Hepatocyte (in vitro differentiated cells): Measurements from ENCODE around the gene EXOC3L4.

Experiments
- EZH2 ChIP-seq: fragments of 200-600 bp; sonication (generic); IDR thresholded peaks from 2 replicates; pipeline ENCODE4 v1.6.1; 2016; ENCODE audit warnings: antibody characterized with exemption, mild to moderate bottlenecking, borderline replicate concordance
- EZH2phosphoT487 ChIP-seq: fragments of 200-600 bp; sonication (generic); IDR thresholded peaks from one replicate; pipeline ENCODE4 v1.6.1; 2018; ENCODE audit warnings: antibody characterized with exemption, mild to moderate bottlenecking, low read depth, moderate library complexity; ENCODE audit not compliant: unreplicated experiment, severe bottlenecking
- TF ChIP-seq, protein P1 (sequence below): fragments of 200-600 bp; sonication (generic); IDR thresholded peaks from 2 replicates; pipeline ENCODE4 v1.5.1; 2016; ENCODE audit warnings: antibody characterized with exemption, mild to moderate bottlenecking; ENCODE audit not compliant: poor library complexity

GRCh38 chr14:103057028-103057371 lies 37.5 kb upstream of the EXOC3L4 start:
- TF ChIP-seq, protein P1, sequence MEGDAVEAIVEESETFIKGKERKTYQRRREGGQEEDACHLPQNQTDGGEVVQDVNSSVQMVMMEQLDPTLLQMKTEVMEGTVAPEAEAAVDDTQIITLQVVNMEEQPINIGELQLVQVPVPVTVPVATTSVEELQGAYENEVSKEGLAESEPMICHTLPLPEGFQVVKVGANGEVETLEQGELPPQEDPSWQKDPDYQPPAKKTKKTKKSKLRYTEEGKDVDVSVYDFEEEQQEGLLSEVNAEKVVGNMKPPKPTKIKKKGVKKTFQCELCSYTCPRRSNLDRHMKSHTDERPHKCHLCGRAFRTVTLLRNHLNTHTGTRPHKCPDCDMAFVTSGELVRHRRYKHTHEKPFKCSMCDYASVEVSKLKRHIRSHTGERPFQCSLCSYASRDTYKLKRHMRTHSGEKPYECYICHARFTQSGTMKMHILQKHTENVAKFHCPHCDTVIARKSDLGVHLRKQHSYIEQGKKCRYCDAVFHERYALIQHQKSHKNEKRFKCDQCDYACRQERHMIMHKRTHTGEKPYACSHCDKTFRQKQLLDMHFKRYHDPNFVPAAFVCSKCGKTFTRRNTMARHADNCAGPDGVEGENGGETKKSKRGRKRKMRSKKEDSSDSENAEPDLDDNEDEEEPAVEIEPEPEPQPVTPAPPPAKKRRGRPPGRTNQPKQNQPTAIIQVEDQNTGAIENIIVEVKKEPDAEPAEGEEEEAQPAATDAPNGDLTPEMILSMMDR: no peak
- no peak for TF ChIP-seq EZH2phosphoT487
- TF ChIP-seq EZH2: no peak
